Fibroblast of pulmonary artery (primary cell): ENCODE data around the gene KCTD15.
A peak's percentile ranks its signal among the peaks of the same experiment; 100 is the strongest.
"Not testable (repeated sequence)": the region's sequence is repeated elsewhere in the genome, so short reads cannot be mapped to it uniquely, and the experiment has no call there.

Source experiments
- DNase-seq: peaks from one replicate; pipeline ENCODE4 v3.0.0-alpha.2; 2010; ENCODE audit warnings: low read depth
- H3K4me3 ChIP-seq: replicated peaks from 2 replicates; pipeline ENCODE4 v1.5.1; 2011; ENCODE audit warnings: low read depth, mild to moderate bottlenecking, control low read depth, low read length, moderate library complexity
- TF ChIP-seq, protein P1 (sequence below): IDR thresholded peaks from 2 replicates; pipeline ENCODE4 v1.5.1; 2011; ENCODE audit warnings: mild to moderate bottlenecking, control low read depth, low read length, inconsistent platforms; ENCODE audit errors: missing control alignments

Gene KCTD15

GRCh38 chr19:33812388-33813330 lies 16.0 kb downstream of the KCTD15 start:
- no peak for DNase-seq
- H3K4me3 ChIP-seq = no peak overlapping the region
- TF ChIP-seq, protein P1, sequence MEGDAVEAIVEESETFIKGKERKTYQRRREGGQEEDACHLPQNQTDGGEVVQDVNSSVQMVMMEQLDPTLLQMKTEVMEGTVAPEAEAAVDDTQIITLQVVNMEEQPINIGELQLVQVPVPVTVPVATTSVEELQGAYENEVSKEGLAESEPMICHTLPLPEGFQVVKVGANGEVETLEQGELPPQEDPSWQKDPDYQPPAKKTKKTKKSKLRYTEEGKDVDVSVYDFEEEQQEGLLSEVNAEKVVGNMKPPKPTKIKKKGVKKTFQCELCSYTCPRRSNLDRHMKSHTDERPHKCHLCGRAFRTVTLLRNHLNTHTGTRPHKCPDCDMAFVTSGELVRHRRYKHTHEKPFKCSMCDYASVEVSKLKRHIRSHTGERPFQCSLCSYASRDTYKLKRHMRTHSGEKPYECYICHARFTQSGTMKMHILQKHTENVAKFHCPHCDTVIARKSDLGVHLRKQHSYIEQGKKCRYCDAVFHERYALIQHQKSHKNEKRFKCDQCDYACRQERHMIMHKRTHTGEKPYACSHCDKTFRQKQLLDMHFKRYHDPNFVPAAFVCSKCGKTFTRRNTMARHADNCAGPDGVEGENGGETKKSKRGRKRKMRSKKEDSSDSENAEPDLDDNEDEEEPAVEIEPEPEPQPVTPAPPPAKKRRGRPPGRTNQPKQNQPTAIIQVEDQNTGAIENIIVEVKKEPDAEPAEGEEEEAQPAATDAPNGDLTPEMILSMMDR = no peak

- TF ChIP-seq, protein P1 = no peak
These were observed 16.9 kb downstream of the KCTD15 start for GRCh38 chr19:33813391-33814101.

GRCh38 chr19:33814181-33815165 lies 17.8 kb downstream of the KCTD15 start:
- no peak for DNase-seq
- TF ChIP-seq, protein P1 = no peak
- H3K4me3 ChIP-seq = no peak overlapping the region

More at GRCh38 chr19:33813391-33814101, 16.9 kb downstream of the KCTD15 start:
- DNase-seq = no peak
- H3K4me3 ChIP-seq = no peak overlapping the region

DNA sequence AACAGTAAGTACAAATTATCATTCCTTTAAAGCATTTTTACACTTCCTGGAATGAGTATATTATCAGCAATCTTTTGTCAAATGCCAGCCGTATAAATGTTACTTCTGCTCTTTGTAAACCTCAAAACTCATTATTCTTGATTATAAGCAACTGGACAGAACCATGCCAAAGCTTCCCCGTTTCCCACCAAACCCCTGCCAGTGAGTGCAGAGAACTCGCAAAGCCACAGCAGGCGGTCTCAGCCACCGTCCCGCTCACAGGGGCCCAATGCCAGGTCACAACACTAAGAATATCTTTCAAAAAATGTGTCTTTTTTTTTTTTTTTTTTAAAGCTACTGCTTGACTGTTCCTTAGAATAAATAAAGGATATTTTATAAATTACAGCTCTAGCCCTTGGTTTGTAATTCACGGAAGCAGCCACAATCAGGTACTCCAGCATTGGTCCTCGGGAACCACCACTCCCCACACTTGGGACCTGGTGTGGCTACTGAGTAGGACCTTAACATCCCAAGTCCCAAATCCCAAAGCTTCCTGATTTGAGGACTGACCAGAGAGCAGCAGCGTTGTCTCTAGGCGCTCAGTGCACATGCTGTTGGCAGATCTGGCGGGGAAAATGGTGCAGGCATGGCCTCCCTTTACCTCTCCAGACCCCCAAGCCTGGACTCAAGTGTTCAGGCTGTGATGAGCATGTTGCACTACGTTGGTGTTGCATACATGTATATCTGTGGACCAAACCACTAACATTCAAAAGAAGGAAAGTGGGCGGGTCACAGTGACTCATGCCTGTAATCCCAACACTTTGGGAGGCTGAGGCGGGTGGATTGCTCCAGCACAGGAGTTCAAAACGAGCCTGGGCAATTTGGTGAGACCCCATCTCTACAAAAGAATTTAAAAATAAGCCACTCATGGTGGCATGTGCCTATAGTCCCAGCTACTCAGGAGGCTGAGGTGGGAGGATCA lies 19.0 kb downstream of the KCTD15 start:
- DNase-seq = peak; percentile 44
- TF ChIP-seq, protein P1 = no peak

DNA sequence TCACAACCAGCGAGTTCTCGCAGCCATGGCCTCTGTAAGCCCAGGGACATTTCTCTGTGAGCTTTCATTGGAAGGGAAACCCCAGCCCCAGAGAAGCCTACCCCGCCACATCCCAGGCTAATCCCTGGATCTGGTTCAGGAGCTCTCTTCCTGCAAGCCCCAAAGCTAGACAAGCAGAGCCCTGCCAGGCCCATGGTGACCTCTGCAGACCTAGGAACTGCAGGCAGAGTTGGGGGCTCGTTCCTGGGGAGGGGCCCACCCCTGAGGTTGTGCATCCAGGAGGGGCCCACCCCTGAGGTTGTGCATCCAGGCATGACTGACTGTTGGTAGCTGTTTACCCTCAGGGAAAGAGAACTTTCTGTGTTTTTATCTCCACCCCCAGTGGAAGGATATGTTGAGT lies 21.7 kb downstream of the KCTD15 start:
- no peak overlapping the region for H3K4me3 ChIP-seq
- TF ChIP-seq, protein P1 = no peak
- DNase-seq = no peak

More for the DNA sequence above, 19.0 kb downstream of the KCTD15 start:
- H3K4me3 ChIP-seq = no peak overlapping the region

DNA sequence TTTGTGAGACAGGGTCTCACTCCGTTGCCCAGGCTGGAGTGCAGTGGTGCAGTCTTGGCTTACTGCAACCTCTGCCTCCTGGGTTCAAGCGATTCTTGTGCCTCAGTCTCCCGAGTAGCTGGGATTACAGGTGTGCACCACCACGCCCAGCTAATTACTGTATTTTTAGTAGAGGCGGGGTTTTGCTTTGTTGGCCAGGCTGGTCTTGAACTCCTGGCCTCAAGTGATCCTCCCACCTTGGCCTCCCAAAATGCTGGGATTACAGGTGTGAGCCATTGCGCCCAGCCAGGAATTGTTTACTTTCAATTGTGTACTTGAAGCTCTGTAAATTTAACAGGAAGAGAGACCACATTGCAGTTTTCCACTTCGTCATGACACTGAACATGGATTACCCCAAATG lies 22.4 kb downstream of the KCTD15 start:
- DNase-seq, H3K4me3 ChIP-seq: not testable (repeated sequence)
